ENCODE data around the gene CCDC47.

DNA sequence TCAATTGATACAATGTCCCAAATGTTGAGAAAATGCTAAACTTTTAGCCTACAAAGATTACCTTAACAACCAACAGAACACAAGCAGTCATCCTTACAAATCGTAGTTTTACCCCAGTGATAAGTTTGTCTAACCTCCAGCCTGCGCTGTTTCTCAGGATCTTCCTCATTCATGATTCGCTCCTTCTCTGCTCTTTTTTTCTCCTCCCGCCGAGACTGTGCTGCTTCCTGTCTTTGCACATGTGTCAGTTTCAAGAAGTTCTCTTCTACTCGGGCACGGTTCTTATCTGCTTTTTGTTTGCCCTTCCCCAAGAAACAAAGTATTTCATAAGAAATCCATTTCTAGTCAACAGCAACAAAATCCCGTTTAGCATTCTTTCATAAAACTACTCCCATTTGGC, 21.6 kb downstream of the CCDC47 start:
- TF ChIP-seq, protein P1, sequence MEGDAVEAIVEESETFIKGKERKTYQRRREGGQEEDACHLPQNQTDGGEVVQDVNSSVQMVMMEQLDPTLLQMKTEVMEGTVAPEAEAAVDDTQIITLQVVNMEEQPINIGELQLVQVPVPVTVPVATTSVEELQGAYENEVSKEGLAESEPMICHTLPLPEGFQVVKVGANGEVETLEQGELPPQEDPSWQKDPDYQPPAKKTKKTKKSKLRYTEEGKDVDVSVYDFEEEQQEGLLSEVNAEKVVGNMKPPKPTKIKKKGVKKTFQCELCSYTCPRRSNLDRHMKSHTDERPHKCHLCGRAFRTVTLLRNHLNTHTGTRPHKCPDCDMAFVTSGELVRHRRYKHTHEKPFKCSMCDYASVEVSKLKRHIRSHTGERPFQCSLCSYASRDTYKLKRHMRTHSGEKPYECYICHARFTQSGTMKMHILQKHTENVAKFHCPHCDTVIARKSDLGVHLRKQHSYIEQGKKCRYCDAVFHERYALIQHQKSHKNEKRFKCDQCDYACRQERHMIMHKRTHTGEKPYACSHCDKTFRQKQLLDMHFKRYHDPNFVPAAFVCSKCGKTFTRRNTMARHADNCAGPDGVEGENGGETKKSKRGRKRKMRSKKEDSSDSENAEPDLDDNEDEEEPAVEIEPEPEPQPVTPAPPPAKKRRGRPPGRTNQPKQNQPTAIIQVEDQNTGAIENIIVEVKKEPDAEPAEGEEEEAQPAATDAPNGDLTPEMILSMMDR (IDR thresholded peaks at IDR 0.05): no peak
- TF ChIP-seq POLR2A (IDR thresholded peaks at IDR 0.05): no peak

All from adrenal gland (tissue), 5 donors.